IMR-90 (cell line): ENCODE results near the gene ITGA2. TPM values are rescaled to one million over a fixed set of nuclear protein-coding genes. Genes with fewer than 3 reads are reported as not detected.

Experiments
- ATAC-seq: fragments of 200-7000 bp; cut with Tn5 transposase; 2 replicates; pipeline ENCODE4 v1.9.1; 2020; ENCODE audit warnings: low read depth, mild to moderate bottlenecking, moderate library complexity
- BruUV-seq: library from RNA; stranded (reverse); fragments of 400-500 nt; replicated peaks from 2 replicates; lab custom pipeline; 2021; lab: Mats Ljungman, UMichigan
- CTCF ChIA-PET: fragments of 300-600 bp; formaldehyde crosslinking; extraction: SDS; loops from one replicate; lab custom pipeline; 2021; ENCODE audit warnings: antibody characterized with exemption; lab: Yijun Ruan, JAX
- POLR2A ChIA-PET: fragments of 300-600 bp; sonication (Branson Sonifier 250); formaldehyde crosslinking; loops from one replicate; lab custom pipeline; 2022; ENCODE audit warnings: antibody characterized with exemption; ENCODE audit not compliant: unreplicated experiment; lab: Charles Lee
- DNase-seq: peaks from one replicate; pipeline ENCODE4 v3.0.0; 2013
- H2AFZ ChIP-seq: replicated peaks from 2 replicates; pipeline ENCODE3; 2013; ENCODE audit warnings: low read length, mild to moderate bottlenecking; ENCODE audit not compliant: poor library complexity
- H2AK5ac ChIP-seq: 2 replicates; pipeline ENCODE4 v1.6.1; 2013; ENCODE audit warnings: low read depth, low read length, inconsistent platforms
- H2AK9ac ChIP-seq: replicated peaks from 2 replicates; pipeline ENCODE3; 2013; ENCODE audit warnings: mild to moderate bottlenecking, low read depth, low read length, moderate library complexity; ENCODE audit not compliant: poor library complexity
- H2BK120ac ChIP-seq: 2 replicates; pipeline ENCODE4 v1.6.1; 2013; ENCODE audit warnings: low read depth, low read length, inconsistent platforms
- H2BK15ac ChIP-seq: 3 replicates; pipeline ENCODE4 v1.6.1; 2013; ENCODE audit warnings: low read depth, low read length, inconsistent platforms
- H2BK20ac ChIP-seq: 2 replicates; pipeline ENCODE4 v1.6.1; 2013; ENCODE audit warnings: low read depth, mild to moderate bottlenecking, inconsistent platforms, low read length, moderate library complexity
- H2BK5ac ChIP-seq: 2 replicates; pipeline ENCODE4 v1.6.1; 2013; ENCODE audit warnings: mild to moderate bottlenecking, low read depth, low read length, inconsistent platforms; ENCODE audit not compliant: poor library complexity, severe bottlenecking
- H3K14ac ChIP-seq: replicated peaks from 2 replicates; pipeline ENCODE4 v1.6.1; 2013; ENCODE audit warnings: low read depth, low read length, inconsistent platforms
- H3K18ac ChIP-seq: 2 replicates; pipeline ENCODE4 v1.6.1; 2013; ENCODE audit warnings: low read depth, low read length, control low read depth
- H3K23ac ChIP-seq: 2 replicates; pipeline ENCODE4 v1.6.1; 2013; ENCODE audit warnings: low read depth, low read length, inconsistent platforms
- H3K27ac ChIP-seq: 2 replicates; pipeline ENCODE4 v1.5.1; 2013; ENCODE audit warnings: mild to moderate bottlenecking, control low read depth, low read length; ENCODE audit not compliant: insufficient read depth
- H3K27me3 ChIP-seq: 2 replicates; pipeline ENCODE4 v1.6.1; 2013; ENCODE audit warnings: low read length; ENCODE audit not compliant: control insufficient read depth, insufficient read depth
- H3K36me3 ChIP-seq: 2 replicates; pipeline ENCODE4 v1.6.1; 2013; ENCODE audit warnings: low read length, mixed read lengths; ENCODE audit not compliant: control insufficient read depth, insufficient read depth
- H3K4ac ChIP-seq: 2 replicates; pipeline ENCODE4 v1.6.1; 2013; ENCODE audit warnings: low read depth, low read length, inconsistent platforms
- H3K4me1 ChIP-seq: 2 replicates; pipeline ENCODE4 v1.6.1; 2013; ENCODE audit warnings: low read length, mixed read lengths; ENCODE audit not compliant: control insufficient read depth, insufficient read depth
- H3K4me2 ChIP-seq: 2 replicates; pipeline ENCODE4 v1.6.1; 2013; ENCODE audit warnings: low read depth, mild to moderate bottlenecking, control low read depth, low read length, moderate library complexity
- H3K4me3 ChIP-seq: 2 replicates; pipeline ENCODE4 v1.5.1; 2013; ENCODE audit warnings: low read depth, mild to moderate bottlenecking, control low read depth, low read length, moderate library complexity; ENCODE audit not compliant: insufficient read depth
- H3K56ac ChIP-seq: 2 replicates; pipeline ENCODE4 v1.6.1; 2013; ENCODE audit warnings: low read length, inconsistent platforms; ENCODE audit not compliant: insufficient read depth; ENCODE audit errors: extremely low read depth
- H3K79me1 ChIP-seq, 2 experiments: 2 replicates each; pipeline ENCODE4 v1.6.1; 2013; ENCODE audit warnings: low read length in 2 of 2, inconsistent platforms in 1 of 2, low read depth in 1 of 2
- H3K9ac ChIP-seq: 2 replicates; pipeline ENCODE4 v1.6.1; 2013; ENCODE audit warnings: low read depth, low read length, control low read depth
- H3K9me1 ChIP-seq: 2 replicates; pipeline ENCODE4 v1.6.1; 2013; ENCODE audit warnings: low read length, inconsistent platforms; ENCODE audit not compliant: insufficient read depth
- H3K9me3 ChIP-seq: 2 replicates; pipeline ENCODE4 v1.6.1; 2013; ENCODE audit warnings: low read length; ENCODE audit not compliant: control insufficient read depth, insufficient read depth
- H4K20me1 ChIP-seq: 2 replicates; pipeline ENCODE4 v1.6.1; 2013; ENCODE audit warnings: low read length, inconsistent platforms; ENCODE audit not compliant: insufficient read depth
- H4K5ac ChIP-seq: 2 replicates; pipeline ENCODE4 v1.6.1; 2013; ENCODE audit warnings: mild to moderate bottlenecking, low read depth, low read length, control low read depth
- H4K8ac ChIP-seq, 2 experiments: 2 replicates each; pipeline ENCODE4 v1.6.1; 2013; ENCODE audit warnings: low read depth in 2 of 2, low read length in 2 of 2, control low read depth in 1 of 2, inconsistent platforms in 1 of 2
- H4K91ac ChIP-seq: 2 replicates; pipeline ENCODE4 v1.6.1; 2013; ENCODE audit warnings: low read depth, low read length, inconsistent platforms; ENCODE audit not compliant: insufficient read depth
- BHLHE40 ChIP-seq: fragments of 150-350 bp; IDR thresholded peaks from 2 replicates; pipeline ENCODE4 v1.6.1; 2016; ENCODE audit warnings: mild to moderate bottlenecking, low read depth, low read length
- CEBPB ChIP-seq: IDR thresholded peaks from 2 replicates; pipeline ENCODE4 v1.6.1; 2012; ENCODE audit warnings: low read depth, low read length, improper control_type of control experiment
- MAFK ChIP-seq: IDR thresholded peaks from 2 replicates; pipeline ENCODE4 v1.6.1; 2012; ENCODE audit warnings: low read depth, low read length, improper control_type of control experiment
- MXI1 ChIP-seq: IDR thresholded peaks from 2 replicates; pipeline ENCODE4 v1.6.1; 2012; ENCODE audit warnings: low read depth, mild to moderate bottlenecking, low read length, moderate library complexity, borderline replicate concordance
- NFE2L2 ChIP-seq: fragments of 150-350 bp; IDR thresholded peaks from 2 replicates; pipeline ENCODE4 v1.6.1; 2016; ENCODE audit warnings: low read depth, mild to moderate bottlenecking, low read length
- RAD21 ChIP-seq: IDR thresholded peaks from 2 replicates; pipeline ENCODE4 v1.6.1; 2012; ENCODE audit warnings: low read length, improper control_type of control experiment
- RCOR1 ChIP-seq: IDR thresholded peaks from 2 replicates; pipeline ENCODE4 v1.6.1; 2012; ENCODE audit warnings: mild to moderate bottlenecking, low read length, improper control_type of control experiment; ENCODE audit not compliant: insufficient replicate concordance
- RFX5 ChIP-seq: IDR thresholded peaks from 2 replicates; pipeline ENCODE4 v1.8.0; 2012; ENCODE audit warnings: low read depth, mild to moderate bottlenecking, low read length, moderate library complexity
- SMC3 ChIP-seq: fragments of 150-350 bp; IDR thresholded peaks from 2 replicates; pipeline ENCODE4 v1.6.1; 2016; ENCODE audit warnings: low read depth, mild to moderate bottlenecking, antibody characterized with exemption, low read length, moderate library complexity
- WGBS, 2 experiments: methylation state at CpG; one replicate each; pipeline versions ENCODE4 v1.1.5 to v1.1.7; 2013; ENCODE audit warnings: missing lambda C conversion rate in 2 of 2; ENCODE audit not compliant: insufficient read length in 1 of 2; ENCODE audit errors: extremely low coverage in 2 of 2; 5-methylcytosine and 5-hydroxymethylcytosine counted together
- dilution Hi-C: fragments of 300-500 bp; cut with HindIII; formaldehyde crosslinking; loops from one replicate; pipeline ENCODE4 v1.14.3; 2018; ENCODE audit warnings: low sequenced_read_pairs; ENCODE audit not compliant: unreplicated experiment
- in situ Hi-C: fragments of 300-500 bp; cut with MboI; formaldehyde crosslinking; loops from 3 replicates; pipeline ENCODE4 v1.14.3; 2019; ENCODE audit warnings: low sequenced_read_pairs, inconsistent platforms, mixed read lengths
- intact Hi-C: fragments of 100-400 bp; cut with micrococcal nuclease; formaldehyde crosslinking; loops from 2 replicates; pipeline ENCODE4 v1.10.0; 2022
- polyA plus RNA-seq, 3 experiments: library from polyadenylated mRNA; depleted of rRNA; stranded (reverse); fragments of >200 nt; gene quantifications; 2 replicates each; pipeline ENCODE4 v1.2.3, GENCODE V29; 2012; ENCODE audit warnings: low replicate concordance in 1 of 3
- total RNA-seq: library from RNA; depleted of rRNA; stranded (reverse); fragments of >200 nt; gene quantifications from 2 replicates; pipeline ENCODE4 v1.2.3, GENCODE V29; 2012

Gene ITGA2
- total and polyA plus RNA-seq, 2 of the 4 experiments (the other 2 are of a cell fraction) = 23.3 to 93.4 TPM

- intact Hi-C loops (loop anchor here (5.0 kb wide), 1 partner anchor 44 kb away; no protein-coding TSS in a partner anchor), in situ Hi-C loops (no loop called here)
- peak; percentile 48 for ATAC-seq
Measured at GRCh38 chr5:53091289-53091688, 102.1 kb downstream of the ITGA2 start.

More at GRCh38 chr5:53091289-53091688, 102.1 kb downstream of the ITGA2 start:
- Histone ChIP-seq H3K14ac (no peak overlapping the region), H4K91ac (no peak overlapping the region), H2AK9ac (no peak overlapping the region), H4K20me1 (no peaks in the 10 kb centered on the region; the same call in 1 of the 2 replicates), H3K23ac (no peak overlapping the region), H4K5ac (no peak overlapping the region), H2BK15ac (no peak overlapping the region), H3K4me3 (no peak overlapping the region), H2AFZ (no peak overlapping the region), H2BK20ac (no peak overlapping the region), H3K18ac (no peak overlapping the region), H2BK5ac (peak overlapping the region; percentile 59), H3K27me3 (no peaks in the 10 kb centered on the region), H3K36me3 (peaks cover 22% of the 10 kb centered on the region), H2AK5ac (no peak overlapping the region), H3K9me1 (peaks cover 2% of the 10 kb centered on the region; the same call in 1 of the 2 replicates), H3K56ac (no peak overlapping the region), H3K79me1 (peaks cover 0 to 10% of the 10 kb centered on the region in 2 experiments; a peak in 1 of 4 replicates), H3K9ac (no peak overlapping the region), H3K4me1 (peaks cover 14% of the 10 kb centered on the region), H4K8ac (no peak overlapping the region), H3K4ac (no peak overlapping the region; the same call in 1 of the 2 replicates), H3K27ac (peak overlapping the region; percentile 39; the same call in 1 of the 2 replicates), H3K9me3 (no peaks in the 10 kb centered on the region), H3K4me2 (peak overlapping the region; percentile 69), H2BK120ac (no peak overlapping the region)
- no peak for TF ChIP-seq SMC3
- no peak for TF ChIP-seq CEBPB
- no peak for TF ChIP-seq MXI1
- TF ChIP-seq RAD21 = no peak
- no peak for TF ChIP-seq NFE2L2
- no peak for TF ChIP-seq MAFK
- no peak for TF ChIP-seq RCOR1
- no peak for TF ChIP-seq RFX5
- TF ChIP-seq BHLHE40 = no peak
- no TSS peak for BruUV-seq
- ChIA-PET POLR2A (no interaction called here), CTCF (interaction anchor here (0.6 kb wide), 1 partner anchor 10 kb away, joined by 3 read pairs; no protein-coding TSS in a partner anchor)
- dilution Hi-C loops = no loop called here
- no CpG with 5 or more reads among the region's 2 CpGs for WGBS, 2 experiments
- DNase-seq = peak; percentile 72
